K562 (cell line): ENCODE data around the gene PTPN18. TPM values are rescaled to one million over a fixed set of nuclear protein-coding genes. Genes with fewer than 3 reads are reported as not detected.

Experiments
- CREM ChIP-seq: IDR thresholded peaks from 2 replicates; pipeline ENCODE4 v1.6.1; 2014; ENCODE audit warnings: antibody characterized with exemption, low read depth
- DPF2 ChIP-seq: fragments of 450-650 bp; IDR thresholded peaks from 2 replicates; pipeline ENCODE4 v1.6.1; 2016
- ELF2 ChIP-seq: fragments of 250-450 bp; sonication (Bioruptor Pico); IDR thresholded peaks from 2 replicates; pipeline ENCODE4 v1.5.0; 2021; ENCODE audit warnings: mild to moderate bottlenecking
- GTF2A2 ChIP-seq: IDR thresholded peaks from 2 replicates; pipeline ENCODE4 v1.6.1; 2016; ENCODE audit warnings: mild to moderate bottlenecking, missing genetic modification characterization, missing compliant biosample characterization
- KDM5B ChIP-seq: fragments of 200-600 bp; sonication (generic); IDR thresholded peaks from 2 replicates; pipeline ENCODE4 v1.6.1; 2012; ENCODE audit warnings: low read depth, mild to moderate bottlenecking, moderate library complexity, low read length, control low read depth, inconsistent platforms; ENCODE audit not compliant: insufficient replicate concordance
- MAZ ChIP-seq, 2 experiments: fragments of 450-650 bp in 1 of 2; sonication (generic) in 1 of 2; formaldehyde crosslinking; IDR thresholded peaks in 1 of 2; conservative IDR thresholded peaks in 1 of 2; 2 replicates each; pipeline versions ENCODE4 v1.4.0 to v1.5.0; 2020; ENCODE audit warnings: mild to moderate bottlenecking in 1 of 2, missing genetic modification reagents in 1 of 2
- MLLT1 ChIP-seq, 2 experiments: fragments of 450-650 bp; IDR thresholded peaks; 2 replicates each; pipeline ENCODE4 v1.6.1; 2016
- MTF1 ChIP-seq: fragments of 250-450 bp; sonication (Bioruptor Pico); IDR thresholded peaks from 2 replicates; pipeline ENCODE4 v1.9.0; 2021; ENCODE audit warnings: moderate library complexity, mild to moderate bottlenecking, inconsistent platforms, borderline replicate concordance
- MYNN ChIP-seq, 2 experiments: sonication (generic); formaldehyde crosslinking in 1 of 2; IDR thresholded peaks; 2 replicates each; pipeline versions ENCODE4 v1.5.0 to v1.6.1; 2016 to 2020; ENCODE audit warnings: antibody characterized with exemption in 1 of 2, missing genetic modification reagents in 1 of 2
- REST ChIP-seq, 2 experiments: fragments of 450-650 bp; formaldehyde crosslinking in 1 of 2; IDR thresholded peaks; 2 replicates each; pipeline versions ENCODE4 v1.4.0 to v1.6.1; 2014 to 2020; ENCODE audit warnings: mild to moderate bottlenecking in 2 of 2, borderline replicate concordance in 1 of 2, low read depth in 1 of 2
- SMAD4 ChIP-seq: fragments of 250-450 bp; sonication (Bioruptor Pico); conservative IDR thresholded peaks from 2 replicates; pipeline ENCODE4 v1.8.0; 2021; ENCODE audit warnings: inconsistent platforms, mild to moderate bottlenecking, moderate library complexity
- SP2 ChIP-seq: IDR thresholded peaks from 2 replicates; pipeline ENCODE4 v1.6.1; 2011; ENCODE audit warnings: mild to moderate bottlenecking, low read depth, low read length, moderate library complexity; ENCODE audit not compliant: poor library complexity, severe bottlenecking; ENCODE audit errors: extremely low read depth
- TCF7L2 ChIP-seq: fragments of 150-350 bp; IDR thresholded peaks from 2 replicates; pipeline ENCODE4 v1.6.1; 2016; ENCODE audit warnings: low read depth, mild to moderate bottlenecking, low read length, moderate library complexity
- ZFP1 ChIP-seq: fragments of 450-650 bp; formaldehyde crosslinking; IDR thresholded peaks from 2 replicates; pipeline ENCODE4 v1.4.0; 2020; ENCODE audit warnings: mild to moderate bottlenecking, mixed read lengths
- polyA plus RNA-seq, 8 experiments: library from polyadenylated mRNA; depleted of rRNA in 4 of 8; stranded (reverse) in 5 of 8; unstranded in 3 of 8; fragments of >200 nt; fragmentation: Nextera tagmentation in 2 of 8; fragmentation: Illumina TruSeq in 1 of 8; extraction: Ambion mirVana in 2 of 8; extraction: Trizol in 1 of 8; gene quantifications; 2 replicates each; pipeline versions ENCODE4 v1.2.1 to v1.2.3, GENCODE V29; 2011 to 2014; ENCODE audit warnings: inconsistent platforms in 1 of 8, missing spikeins in 1 of 8
- total RNA-seq, 7 experiments: library from RNA; depleted of rRNA in 6 of 7; stranded (reverse); fragments of >200 nt in 6 of 7; fragmentation: Illumina TruSeq in 2 of 7; extraction: Trizol in 2 of 7; gene quantifications; 2 replicates each; pipeline versions ENCODE4 v1.2.1 to v1.2.3, GENCODE V29; 2011 to 2021; ENCODE audit warnings: low replicate concordance in 1 of 7

Gene PTPN18
- total and polyA plus RNA-seq, 9 of the 15 experiments (the other 6 are each of a cell fraction or from before 2014, with no cell fraction given): 11.6 to 90.7 (median 49.6) TPM

GRCh38 chr2:130391058-130391871 is 35.4 kb downstream of the PTPN18 start (continued):
- TF ChIP-seq REST (IDR thresholded peaks at IDR 0.05; ENCODE audit: borderline replicate concordance) (no peak), REST (CRISPR knock-in tag; IDR thresholded peaks at IDR 0.05; ENCODE audit: low read depth) (no peak), KDM5B (no peak), CREM (peak; percentile 69), MAZ (CRISPR knock-in tag; conservative IDR thresholded peaks at IDR 0.05 in 1 of 2, IDR thresholded peaks at IDR 0.05 in 1 of 2) (0 out of 4 replicates have a peak, but pooled peaks of 1 of the 2 experiments have one; percentile 17), SMAD4 (no peak), MLLT1 (IDR thresholded peaks at IDR 0.05) (no peak), ELF2 (CRISPR knock-in tag) (no peak), TCF7L2 (no peak), MTF1 (CRISPR knock-in tag) (no peak), SP2 (no peak), MYNN (IDR thresholded peaks at IDR 0.05) (no peak), MYNN (CRISPR knock-in tag; IDR thresholded peaks at IDR 0.05) (no peak), DPF2 (no peak), GTF2A2 (no peak), ZFP1 (no peak)
